ENCODE results near the gene CC2D2A.

DNA sequence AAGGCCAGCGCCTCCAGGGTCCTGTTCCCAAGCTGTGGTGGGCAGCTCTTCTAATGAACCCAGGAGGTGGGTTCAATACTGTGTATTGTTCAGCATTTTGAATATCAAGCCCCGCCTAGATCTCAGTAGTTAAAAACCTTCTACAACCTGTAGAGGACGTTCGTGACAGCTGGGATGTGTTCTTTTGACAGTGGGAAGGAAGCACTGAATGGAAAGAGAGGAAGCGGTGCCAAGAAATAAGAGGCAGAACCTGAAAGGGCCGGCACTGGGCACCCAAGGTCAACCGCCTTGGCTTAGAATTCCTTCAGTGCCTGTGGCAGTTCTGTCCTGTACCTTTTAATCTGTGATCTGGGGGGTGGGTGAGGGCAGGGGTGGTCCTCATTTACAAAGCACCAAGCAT is 73.1 kb downstream of the CC2D2A start:
- TF ChIP-seq, protein P1, sequence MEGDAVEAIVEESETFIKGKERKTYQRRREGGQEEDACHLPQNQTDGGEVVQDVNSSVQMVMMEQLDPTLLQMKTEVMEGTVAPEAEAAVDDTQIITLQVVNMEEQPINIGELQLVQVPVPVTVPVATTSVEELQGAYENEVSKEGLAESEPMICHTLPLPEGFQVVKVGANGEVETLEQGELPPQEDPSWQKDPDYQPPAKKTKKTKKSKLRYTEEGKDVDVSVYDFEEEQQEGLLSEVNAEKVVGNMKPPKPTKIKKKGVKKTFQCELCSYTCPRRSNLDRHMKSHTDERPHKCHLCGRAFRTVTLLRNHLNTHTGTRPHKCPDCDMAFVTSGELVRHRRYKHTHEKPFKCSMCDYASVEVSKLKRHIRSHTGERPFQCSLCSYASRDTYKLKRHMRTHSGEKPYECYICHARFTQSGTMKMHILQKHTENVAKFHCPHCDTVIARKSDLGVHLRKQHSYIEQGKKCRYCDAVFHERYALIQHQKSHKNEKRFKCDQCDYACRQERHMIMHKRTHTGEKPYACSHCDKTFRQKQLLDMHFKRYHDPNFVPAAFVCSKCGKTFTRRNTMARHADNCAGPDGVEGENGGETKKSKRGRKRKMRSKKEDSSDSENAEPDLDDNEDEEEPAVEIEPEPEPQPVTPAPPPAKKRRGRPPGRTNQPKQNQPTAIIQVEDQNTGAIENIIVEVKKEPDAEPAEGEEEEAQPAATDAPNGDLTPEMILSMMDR (IDR thresholded peaks at IDR 0.05; ENCODE audit: insufficient read depth, low read depth, low read length): no peak
- no peak for TF ChIP-seq EZH2 (IDR thresholded peaks at IDR 0.05; ENCODE audit: insufficient read depth, low read length)

Measured in astrocyte (in vitro differentiated cells and primary cell).